ENCODE results near the gene KDM2A.

DNA sequence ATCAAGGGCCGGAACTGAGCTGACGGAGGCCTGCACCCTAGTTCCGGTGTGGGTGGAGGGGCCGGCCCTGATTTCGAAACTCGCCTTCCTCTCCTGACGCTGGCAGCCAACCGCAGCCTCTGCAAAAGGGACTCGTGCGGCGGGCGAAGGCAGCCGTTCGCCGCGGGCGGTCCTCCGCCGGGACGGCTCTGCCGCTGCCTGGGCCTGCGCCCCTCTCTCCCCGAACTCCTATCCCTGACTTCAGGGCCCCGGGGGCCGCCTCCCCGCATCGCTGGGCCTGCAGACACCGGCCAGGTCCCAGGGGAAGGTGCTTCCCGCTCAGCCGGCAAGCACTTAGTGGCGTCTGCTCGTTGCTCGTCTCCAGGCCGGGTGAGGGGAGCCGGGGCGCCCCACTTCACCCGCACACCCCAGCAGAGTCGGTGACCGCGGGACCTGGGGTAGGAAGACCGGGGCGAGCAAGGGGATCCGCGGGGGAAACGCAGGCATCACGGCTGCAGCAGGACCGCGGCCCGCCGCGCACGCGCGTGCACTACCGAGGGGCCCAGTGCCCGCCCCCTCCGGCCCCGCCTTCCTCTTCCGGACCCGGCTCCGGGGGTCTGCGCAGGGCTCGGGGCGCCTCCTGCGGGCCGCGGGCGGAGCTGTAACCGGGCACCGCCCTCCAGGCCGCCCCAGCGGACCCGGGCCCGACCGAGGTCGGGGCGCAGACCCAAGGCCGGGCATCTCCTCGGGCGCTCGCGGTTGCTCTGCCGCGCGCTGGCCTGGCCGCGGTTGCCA lies 169.6 kb downstream of the KDM2A start:
- TF ChIP-seq, protein P1, sequence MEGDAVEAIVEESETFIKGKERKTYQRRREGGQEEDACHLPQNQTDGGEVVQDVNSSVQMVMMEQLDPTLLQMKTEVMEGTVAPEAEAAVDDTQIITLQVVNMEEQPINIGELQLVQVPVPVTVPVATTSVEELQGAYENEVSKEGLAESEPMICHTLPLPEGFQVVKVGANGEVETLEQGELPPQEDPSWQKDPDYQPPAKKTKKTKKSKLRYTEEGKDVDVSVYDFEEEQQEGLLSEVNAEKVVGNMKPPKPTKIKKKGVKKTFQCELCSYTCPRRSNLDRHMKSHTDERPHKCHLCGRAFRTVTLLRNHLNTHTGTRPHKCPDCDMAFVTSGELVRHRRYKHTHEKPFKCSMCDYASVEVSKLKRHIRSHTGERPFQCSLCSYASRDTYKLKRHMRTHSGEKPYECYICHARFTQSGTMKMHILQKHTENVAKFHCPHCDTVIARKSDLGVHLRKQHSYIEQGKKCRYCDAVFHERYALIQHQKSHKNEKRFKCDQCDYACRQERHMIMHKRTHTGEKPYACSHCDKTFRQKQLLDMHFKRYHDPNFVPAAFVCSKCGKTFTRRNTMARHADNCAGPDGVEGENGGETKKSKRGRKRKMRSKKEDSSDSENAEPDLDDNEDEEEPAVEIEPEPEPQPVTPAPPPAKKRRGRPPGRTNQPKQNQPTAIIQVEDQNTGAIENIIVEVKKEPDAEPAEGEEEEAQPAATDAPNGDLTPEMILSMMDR (IDR thresholded peaks at IDR 0.05) = peak in 3 of 4 experiments; percentile 24 to 69 (median 62)
- TF ChIP-seq POLR2AphosphoS5 (IDR thresholded peaks at IDR 0.05) = peak; percentile 72

All from prostate gland (tissue), 2 donors.